Fibroblast of the aortic adventitia (primary cell): Measurements from ENCODE around the gene CHMP1A. TPM values are rescaled to one million over a fixed set of nuclear protein-coding genes. Genes with fewer than 3 reads are reported as not detected.

Experiments
- DNase-seq: peaks from one replicate; pipeline ENCODE4 v3.0.0-alpha.2; 2010; ENCODE audit warnings: low read depth
- H3K4me3 ChIP-seq: 2 replicates; pipeline ENCODE4 v1.5.1; 2011; ENCODE audit warnings: low read depth, mild to moderate bottlenecking, control low read depth, low read length, moderate library complexity
- total RNA-seq: library from RNA; depleted of rRNA; stranded (reverse); fragments of >200 nt; gene quantifications from 2 replicates; pipeline ENCODE4 v1.2.3, GENCODE V29; 2012; ENCODE audit warnings: low replicate concordance
- TF ChIP-seq, protein P1 (sequence below): IDR thresholded peaks from 2 replicates; pipeline ENCODE4 v1.5.1; 2011; ENCODE audit warnings: mild to moderate bottlenecking, low read length, control low read depth, inconsistent platforms; ENCODE audit not compliant: insufficient read depth

CHMP1A gene
- total RNA-seq, 1 donor: 80.0 TPM

GRCh38 chr16:89621136-89621697, 36.3 kb downstream of the CHMP1A start:
- H3K4me3 ChIP-seq: no peak overlapping the region
- DNase-seq: no peak
- TF ChIP-seq, protein P1, sequence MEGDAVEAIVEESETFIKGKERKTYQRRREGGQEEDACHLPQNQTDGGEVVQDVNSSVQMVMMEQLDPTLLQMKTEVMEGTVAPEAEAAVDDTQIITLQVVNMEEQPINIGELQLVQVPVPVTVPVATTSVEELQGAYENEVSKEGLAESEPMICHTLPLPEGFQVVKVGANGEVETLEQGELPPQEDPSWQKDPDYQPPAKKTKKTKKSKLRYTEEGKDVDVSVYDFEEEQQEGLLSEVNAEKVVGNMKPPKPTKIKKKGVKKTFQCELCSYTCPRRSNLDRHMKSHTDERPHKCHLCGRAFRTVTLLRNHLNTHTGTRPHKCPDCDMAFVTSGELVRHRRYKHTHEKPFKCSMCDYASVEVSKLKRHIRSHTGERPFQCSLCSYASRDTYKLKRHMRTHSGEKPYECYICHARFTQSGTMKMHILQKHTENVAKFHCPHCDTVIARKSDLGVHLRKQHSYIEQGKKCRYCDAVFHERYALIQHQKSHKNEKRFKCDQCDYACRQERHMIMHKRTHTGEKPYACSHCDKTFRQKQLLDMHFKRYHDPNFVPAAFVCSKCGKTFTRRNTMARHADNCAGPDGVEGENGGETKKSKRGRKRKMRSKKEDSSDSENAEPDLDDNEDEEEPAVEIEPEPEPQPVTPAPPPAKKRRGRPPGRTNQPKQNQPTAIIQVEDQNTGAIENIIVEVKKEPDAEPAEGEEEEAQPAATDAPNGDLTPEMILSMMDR: no peak

DNA sequence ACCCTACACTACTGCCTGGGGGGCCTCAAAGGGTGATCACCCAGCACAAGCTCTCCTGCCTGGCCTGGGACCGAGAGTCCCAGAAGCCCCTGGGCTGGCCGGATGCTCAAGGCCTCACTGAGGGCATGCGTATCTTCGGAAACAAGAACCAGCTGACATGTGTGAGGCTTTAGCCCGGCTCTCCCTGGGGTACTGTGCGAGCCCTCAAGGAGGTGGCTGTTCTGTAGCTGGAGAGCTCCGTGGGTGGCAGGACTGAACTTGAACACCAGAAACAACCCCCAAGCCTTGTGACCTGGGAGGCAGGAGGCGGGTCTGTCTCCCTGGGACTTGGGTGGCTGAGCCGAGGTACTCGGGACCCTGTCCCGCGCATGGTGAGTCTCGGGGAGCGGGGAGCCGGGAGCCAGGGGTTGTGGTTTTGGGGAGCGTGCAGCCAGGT, 37.1 kb downstream of the CHMP1A start:
- H3K4me3 ChIP-seq: no peak overlapping the region

GRCh38 chr16:89619840-89620239, 37.7 kb downstream of the CHMP1A start:
- TF ChIP-seq, protein P1: no peak
- H3K4me3 ChIP-seq: no peak overlapping the region
- DNase-seq: peak; percentile 62

More for the DNA sequence above, 37.1 kb downstream of the CHMP1A start:
- TF ChIP-seq, protein P1: no peak
- no peak for DNase-seq

DNA sequence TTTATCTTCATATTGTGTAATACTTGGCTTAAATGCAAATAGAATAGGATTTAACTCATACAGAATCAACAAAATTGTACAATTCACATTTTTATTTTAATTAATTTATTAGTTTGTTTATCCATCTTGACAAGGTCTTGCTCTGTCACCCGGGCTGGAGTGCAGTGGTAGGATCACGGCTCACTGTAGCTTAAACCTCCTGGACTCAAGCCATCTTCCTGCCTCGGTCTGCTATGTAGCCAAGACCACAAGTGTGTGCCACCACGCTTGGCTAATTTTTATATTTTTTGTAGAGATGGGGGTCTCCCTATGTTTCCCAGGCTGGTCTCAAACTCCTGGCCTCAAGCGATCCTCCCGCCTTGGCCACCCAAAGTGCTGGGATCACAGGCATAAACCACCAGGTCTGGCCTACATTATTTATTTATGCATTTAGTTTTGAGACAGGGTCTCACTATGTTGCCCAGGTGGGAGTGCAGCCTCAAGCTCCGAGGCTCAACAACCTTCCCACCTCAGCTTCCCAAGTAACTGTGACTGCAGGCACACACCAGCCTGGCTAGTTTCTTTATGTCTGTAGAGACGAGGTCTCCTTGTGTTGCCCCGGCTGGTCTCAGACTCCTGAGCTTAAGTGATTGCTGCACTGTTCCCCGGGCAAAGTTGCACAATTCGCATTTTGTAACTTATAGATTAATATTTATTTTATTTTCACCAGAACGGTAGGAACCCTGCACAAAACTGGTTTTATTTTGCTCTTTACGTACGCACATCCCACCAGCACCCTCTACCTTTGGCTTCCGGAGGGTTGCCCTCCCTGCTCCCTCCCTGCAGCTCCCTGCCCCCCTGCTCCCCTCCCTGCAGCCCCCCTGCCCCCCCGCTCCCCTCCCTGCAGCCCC, 39.2 kb downstream of the CHMP1A start:
- DNase-seq: no peak
- TF ChIP-seq, protein P1: no peak
- H3K4me3 ChIP-seq: no peak overlapping the region

- no peak overlapping the region for H3K4me3 ChIP-seq
- TF ChIP-seq, protein P1: no peak
- no peak for DNase-seq
These were observed 40.5 kb downstream of the CHMP1A start for GRCh38 chr16:89617036-89617435.

GRCh38 chr16:89616623-89617022, 40.9 kb downstream of the CHMP1A start:
- no peak for DNase-seq
- no peak overlapping the region for H3K4me3 ChIP-seq
- TF ChIP-seq, protein P1: no peak
